SIG-M5 treated with dmso at 0.1 percent for 504 hours (cell line): Measurements from ENCODE around the gene SCN4B.
"Not testable (repeated sequence)": the region's sequence is repeated elsewhere in the genome, so short reads cannot be mapped to it uniquely, and the experiment has no call there.

Experiments
- DNase-seq: peaks from one replicate; lab custom pipeline; 2025; ENCODE audit not compliant: unreplicated experiment; lab: John Stamatoyannopoulos, UW

SCN4B gene, protein sequence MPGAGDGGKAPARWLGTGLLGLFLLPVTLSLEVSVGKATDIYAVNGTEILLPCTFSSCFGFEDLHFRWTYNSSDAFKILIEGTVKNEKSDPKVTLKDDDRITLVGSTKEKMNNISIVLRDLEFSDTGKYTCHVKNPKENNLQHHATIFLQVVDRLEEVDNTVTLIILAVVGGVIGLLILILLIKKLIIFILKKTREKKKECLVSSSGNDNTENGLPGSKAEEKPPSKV

DNA sequence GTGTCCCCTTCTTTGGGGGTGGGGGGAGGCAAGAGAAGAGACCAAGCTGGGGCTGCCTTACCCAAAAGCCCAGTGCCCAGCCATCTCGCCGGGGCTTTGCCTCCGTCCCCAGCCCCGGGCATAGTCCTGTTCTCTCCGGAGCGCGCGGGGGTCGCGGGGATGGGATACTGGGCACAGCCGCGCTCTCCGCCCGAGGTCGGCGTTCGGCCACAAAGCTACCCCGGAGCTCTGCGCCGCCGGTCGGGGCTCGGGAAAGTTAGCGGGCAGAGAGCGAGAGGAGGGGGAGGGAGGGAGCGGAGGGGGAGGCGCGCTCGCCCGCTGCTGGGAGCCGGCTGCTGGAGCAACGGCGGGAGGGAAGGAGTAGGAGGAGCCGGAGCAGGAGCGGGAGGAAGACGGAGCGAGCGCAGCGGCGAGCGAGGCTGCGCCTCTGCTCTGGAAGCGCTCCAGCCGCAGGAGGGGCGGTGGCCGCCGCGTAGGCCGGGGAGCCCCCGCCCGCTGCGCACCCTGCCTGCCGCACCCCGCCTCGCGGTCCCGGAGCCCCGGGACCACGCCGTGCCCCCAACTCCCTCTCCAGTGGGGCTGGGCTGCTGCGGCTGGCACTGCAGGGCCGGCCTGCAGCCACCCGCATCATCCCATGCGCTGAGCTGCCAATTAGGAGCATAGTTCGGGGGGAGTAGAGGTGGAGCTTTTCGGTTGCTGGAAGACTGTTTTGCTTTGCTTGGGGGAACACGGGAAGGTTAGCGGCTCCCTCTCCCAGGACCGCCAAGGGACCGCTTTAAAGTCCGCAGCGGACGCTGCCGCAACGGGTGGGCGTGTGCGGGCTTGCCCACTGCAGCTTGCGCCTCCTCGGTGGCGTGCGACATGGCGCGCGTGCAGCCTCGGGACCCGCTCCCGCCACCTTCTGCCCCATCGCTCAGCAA is at the start of gene SCN4B:
SCN4B (minus strand) TSS at position 272 of the 920 bp plus-strand sequence; CDS start at position 122, 150 bp downstream.
- DNase-seq, result peak; percentile 12

DNA sequence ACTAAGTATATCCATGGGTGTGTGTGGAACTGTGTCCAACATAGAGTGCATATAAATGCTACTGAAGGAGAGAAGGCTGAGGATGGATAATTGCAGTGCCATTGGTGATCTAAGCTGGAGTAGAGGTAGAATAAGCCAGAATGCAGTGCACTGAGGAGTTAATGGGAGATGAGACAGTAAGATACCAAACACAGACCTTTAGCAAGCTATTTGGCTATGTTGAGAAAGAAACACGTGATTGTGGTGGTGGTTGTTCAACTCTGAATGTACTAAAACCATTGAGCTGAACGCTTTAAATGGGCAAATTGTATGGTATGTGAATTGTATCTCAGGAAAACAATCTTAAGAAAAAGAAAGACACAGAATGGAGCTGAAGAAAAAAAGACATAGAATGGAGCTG is 49.3 kb upstream of the SCN4B start:
- DNase-seq, result no peak

DNA sequence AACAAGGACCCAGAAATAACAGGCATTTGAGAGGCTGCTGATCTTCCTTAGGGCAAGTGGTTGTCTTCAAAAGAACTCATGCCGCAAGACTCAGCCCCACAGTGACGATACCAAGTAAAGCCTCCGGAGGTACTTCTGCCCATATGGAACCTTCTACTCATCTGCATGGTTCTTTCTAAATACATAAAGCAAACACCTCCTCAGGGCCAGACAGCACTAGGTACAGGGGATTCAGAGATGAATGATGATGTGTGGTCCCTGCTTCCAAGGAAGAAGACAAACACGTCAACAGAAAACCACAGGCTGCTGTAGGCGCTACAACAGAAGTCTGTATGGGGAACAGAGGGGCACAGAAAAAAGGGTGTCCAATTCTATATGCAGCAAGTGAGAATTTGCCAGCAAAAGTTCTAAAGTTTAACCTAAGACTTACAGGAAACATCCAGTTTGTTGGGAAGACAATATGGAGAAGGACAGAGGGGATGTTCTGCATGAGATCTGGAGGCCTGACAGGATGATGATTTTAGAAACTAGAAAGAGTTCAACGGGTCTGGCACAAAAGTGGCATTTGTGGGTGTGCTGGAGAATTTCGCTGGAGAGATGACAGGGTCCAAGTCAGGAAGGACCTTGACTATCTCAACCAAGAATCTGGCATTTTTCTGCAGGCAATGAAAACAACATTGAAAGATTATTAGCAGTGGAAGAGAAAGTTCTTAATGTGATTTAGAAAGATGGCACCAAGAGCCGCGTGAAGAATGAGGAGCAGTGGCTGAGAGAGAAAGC is 48.5 kb upstream of the SCN4B start:
- DNase-seq, result no peak

DNA sequence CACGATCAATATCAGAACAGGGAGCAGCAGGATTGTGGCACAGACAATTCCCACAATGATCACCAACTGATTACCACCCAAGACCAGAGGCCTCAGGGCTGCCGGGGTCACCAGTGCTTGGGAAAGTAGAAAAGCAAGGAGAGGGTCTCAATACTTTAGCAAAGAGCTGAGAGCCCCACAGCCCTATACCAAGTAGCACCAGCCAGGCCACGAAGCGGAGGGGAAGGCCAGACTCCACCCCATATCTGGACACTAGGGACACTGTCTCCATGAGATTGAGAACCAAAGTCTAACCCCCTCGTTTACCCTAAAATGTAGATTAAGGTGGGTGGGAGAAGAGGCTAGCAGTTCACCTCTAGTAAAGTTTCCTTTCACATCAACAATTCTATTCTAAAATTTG is 47.9 kb upstream of the SCN4B start:
- no peak for DNase-seq

DNA sequence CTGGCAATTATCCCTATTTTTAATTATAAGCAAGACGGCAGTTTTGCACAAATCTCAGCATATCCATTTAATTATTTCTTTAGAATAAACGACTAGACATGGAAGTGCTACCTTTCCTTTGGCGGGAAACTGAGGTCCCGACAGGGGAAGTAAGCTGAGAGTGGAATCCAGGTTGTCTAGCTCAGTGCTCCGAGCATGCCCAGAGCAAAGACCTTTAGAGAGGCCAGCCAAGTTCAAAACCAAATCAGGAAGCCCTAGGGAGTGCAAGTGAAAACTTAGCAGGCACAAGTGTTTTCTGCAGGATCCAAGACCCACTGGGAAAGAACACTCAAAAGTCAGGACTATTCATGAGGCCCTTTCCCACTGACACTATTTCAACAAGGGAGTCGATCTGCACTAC is 46.5 kb upstream of the SCN4B start:
- no peak for DNase-seq

DNA sequence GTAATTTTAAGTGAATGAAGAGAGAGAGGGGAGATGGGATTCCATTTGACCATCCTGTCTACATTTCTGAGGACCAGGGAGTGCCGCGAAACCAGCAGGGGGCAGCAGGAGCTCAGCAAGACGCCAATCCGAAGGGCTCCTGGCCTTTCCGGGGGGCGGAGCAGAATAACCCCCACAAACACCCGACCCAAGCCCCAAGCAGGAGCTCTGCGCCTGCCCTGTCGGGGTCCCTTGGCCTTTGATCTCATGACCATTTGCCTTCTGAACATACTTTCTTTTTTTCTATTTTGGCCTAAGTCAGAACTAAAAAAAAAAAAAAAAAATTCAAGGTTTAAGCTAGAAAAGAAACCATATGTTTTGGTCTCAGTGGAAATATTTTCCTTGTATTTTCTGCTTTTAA is 45.7 kb upstream of the SCN4B start:
- DNase-seq, result peak; percentile 51

DNA sequence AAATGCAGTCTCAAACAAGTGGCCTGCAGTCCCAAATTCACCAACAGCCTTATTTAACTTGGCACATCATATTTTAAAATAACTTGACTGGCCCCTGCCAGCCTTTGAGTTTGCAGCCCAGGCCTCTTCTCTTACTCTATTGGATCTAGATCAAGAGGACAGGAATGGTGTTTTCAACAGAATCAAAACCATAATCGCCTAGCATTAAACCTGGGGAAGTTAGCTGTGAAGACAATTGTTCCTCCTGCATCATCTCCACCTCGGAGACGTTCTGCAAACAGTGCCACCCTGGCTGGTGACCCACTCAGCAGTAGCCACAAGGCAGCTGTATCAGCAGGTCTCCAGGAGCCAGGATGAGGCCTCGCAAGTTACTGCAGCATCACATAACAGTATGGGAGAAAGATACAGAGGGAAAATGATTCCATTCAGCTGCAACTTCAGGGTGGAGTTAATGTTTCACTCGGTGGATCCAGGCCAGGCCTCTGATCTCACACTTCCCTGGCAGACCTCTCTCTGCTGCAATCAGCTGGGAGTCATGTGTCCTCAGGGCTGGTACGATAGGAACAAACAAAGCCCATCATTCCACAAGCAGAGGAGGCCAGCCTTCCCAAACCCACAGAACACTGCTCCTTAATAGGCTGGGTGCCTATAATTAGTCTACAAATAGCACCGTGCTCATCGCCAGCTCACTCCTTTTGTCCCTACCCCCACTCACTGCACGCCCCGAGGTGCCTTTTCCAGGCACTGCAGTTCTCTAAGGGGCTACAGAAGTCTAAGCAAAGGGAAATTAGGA is 42.4 kb upstream of the SCN4B start:
- no peak for DNase-seq

DNA sequence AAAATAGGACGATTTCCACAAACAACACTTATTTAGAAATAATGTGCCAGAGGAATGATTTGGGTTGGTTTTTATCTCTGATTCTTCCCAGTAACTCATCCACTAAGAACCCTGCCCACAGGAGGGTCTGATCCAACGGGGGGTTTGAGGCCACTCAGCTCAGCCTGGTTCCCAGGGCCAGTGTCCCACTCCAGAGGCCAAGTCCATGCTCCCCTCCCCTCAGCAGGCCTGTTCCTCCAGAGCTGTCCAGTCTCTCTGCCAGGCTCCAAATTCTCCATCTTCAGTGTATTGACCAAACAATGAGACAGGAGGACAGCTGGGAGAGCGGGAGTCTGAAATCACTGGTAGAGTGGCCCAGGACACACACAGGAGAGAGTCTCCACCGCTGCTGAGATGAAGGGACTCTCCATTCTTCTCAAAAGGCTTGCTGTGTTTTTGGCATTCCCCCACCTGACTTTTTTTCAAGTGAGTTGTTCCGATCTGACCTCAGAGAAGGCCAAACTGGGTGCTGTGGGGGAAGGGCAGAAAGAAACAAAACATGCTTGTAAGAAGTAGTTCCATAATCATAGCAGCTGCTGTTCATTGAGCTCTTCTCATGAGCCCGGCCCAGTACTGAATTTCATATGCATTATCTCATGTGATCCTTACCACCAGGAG is 41.4 kb upstream of the SCN4B start:
- no peak for DNase-seq

DNA sequence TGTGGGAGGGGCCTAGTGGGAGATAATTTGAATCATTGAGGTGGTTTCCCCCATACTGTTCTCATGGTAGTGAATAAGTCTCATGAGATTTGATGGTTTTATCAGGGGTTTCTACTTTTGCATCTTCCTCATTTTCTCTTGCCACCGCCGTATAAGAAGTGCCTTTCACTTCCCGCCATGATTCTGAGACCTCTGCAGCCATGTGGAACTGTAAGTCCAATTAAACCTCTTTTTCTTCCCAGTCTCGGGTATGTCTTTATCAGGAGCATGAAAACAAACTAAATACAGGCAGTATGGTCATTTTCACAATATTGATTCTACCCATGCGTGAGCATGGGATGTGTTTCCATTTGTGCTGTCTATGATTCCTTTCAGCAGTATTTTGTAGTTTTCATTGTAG is 40.2 kb upstream of the SCN4B start:
- not testable (repeated sequence) for DNase-seq

DNA sequence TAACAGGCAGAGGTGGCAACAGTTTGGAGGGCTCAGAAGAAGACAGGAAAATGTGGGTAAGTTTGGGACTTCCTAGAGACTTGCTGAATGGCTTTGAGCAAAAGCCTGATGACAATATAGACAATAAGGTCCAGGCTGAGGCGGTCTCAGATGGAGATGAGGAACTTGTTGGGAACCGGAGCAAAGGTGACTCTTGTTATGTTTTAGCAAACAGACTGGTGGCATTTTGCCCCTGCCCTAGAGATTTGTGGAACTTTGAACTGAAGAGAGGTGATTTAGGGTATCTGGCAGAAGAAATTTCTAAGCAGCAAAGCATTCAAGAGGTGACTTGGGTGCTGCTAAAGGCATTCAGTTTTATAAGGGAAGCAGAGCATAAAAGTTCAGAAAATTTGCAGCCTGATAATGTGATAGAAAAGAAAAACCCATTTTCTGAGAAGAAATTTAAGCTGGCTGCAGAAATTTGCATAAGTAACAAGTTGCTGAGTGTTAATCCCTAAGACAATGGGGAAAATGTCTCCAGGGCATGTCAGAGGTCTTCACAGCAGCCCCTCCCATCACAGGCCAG is 38.4 kb upstream of the SCN4B start:
- DNase-seq, result not testable (repeated sequence)

DNA sequence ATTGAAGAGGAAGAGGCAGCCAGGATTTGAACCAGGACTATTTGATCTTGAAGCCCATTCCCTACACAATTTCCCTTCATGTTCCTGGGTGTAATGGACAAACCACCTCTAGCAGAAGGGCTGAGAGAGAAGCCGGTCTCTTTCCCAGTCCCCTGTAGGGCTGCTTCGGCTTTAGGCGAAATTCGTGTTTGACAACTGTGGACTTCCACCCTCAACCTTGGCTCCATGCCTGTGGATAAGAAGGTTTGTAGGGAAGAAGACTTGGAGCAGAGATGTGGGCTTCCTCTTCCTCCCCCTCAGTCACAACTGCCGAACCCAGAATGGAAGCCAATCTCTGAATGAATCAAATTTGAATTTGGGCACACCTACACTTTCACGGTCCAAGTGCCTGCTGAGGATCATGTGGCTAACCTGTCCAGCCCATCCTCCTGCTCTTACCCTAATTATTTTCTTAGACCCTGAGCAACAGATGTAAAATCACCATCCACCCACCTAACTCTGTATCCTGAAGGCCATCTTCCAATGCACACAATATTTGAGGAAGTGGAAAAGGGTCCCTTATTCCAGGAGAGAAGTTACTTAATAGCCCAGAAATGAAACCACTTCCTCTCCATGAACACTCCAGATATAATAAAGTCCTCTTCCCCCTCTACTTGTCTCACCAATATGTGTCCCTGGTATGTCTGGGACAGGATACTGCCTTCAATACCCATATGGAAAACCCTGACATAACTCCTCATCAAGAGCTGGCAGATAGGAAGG is 33.9 kb upstream of the SCN4B start:
- DNase-seq, result peak; percentile 60

DNA sequence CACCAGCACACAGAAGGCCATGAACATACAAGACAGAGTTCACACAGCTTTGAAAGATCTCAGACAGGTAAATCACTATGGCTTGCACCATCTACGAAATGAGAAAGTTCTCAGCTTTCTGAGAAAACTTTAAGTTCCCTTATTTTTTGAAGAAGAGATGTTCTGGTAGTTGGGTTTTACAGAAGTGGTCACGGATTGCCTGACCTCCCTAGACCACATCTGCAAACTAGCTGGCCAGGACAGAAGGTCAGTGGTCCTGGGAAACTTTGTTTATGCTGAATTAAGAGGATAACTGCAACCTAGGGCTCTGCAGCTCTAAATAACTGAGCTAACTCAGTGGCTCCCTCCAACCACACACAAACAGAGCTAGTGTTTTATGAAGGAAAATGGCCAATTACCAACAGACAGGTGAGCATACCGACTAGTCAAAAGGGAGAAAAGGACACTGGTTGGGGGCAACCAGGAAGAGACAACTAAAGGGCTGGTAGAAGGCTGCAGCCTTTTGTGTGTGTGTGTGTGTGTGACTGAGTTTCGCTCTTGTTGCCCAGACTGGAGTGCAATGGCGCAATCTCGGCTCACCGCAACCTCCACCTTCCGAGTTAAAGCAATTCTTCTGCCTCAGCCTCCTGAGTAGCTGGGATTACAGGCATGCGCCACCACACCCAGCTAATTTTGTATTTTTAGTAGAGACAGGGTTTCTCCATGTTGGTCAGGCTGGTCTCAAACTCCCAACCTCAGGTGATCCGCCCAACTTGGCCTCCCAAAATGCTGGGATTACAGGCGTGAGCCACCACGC is 32.4 kb upstream of the SCN4B start:
- DNase-seq, result no peak

DNA sequence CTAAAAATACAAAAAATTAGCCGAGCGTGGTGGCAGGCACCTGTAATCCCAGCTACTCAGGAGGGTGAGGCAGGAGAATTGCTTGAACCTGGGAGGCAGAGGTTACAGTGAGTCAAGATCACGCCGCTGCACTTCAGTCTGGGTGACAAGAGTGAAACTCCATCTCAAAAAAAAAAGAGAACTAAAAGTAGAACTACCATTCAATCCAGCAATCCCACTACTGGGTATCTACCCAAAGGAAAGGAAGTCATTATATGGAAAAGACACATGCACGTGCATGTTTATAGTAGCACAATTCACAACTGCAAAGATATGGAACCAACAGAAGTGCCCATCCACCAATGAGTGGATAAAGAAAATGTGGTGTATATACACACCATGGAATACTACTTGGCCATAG is 31.1 kb upstream of the SCN4B start:
- DNase-seq, result not testable (repeated sequence)

DNA sequence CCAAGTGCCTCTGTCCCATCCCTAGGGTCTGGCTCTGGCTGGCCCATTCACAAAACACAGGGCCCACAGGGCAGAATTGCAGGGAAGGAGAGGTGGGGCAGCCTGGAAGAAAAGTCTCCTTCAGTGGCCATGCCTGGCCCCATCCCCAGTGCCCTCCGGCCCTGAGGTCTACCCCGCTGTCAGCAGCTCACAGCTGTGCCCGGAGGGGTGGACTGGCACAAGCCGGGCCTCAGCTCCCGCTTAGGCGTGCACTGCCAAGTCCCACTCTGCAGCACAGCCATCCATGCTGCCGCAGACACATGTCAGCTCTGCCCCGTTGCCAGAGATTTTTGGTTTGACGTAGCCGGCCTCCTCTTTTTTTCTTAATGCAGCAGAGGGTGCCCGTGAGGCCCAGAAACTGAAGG is 27.7 kb upstream of the SCN4B start:
- peak; percentile 7 for DNase-seq

DNA sequence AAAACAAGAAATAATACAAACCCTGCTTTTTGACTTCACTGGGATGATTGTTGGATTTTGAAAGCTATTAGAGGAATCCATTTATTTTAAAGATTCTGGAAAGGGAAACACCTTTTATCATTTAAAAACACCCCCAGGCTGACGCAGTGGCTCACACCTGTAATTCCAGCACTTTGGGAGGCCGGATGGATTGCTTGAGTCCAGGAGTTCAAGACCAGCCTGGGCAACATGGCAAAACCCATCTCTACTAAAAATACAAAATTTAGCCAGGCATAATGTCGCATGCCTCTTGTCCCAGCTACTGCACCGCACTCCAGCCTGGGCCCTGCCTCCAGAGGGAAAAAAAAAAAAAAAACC is 24.1 kb upstream of the SCN4B start:
- DNase-seq, result no peak

DNA sequence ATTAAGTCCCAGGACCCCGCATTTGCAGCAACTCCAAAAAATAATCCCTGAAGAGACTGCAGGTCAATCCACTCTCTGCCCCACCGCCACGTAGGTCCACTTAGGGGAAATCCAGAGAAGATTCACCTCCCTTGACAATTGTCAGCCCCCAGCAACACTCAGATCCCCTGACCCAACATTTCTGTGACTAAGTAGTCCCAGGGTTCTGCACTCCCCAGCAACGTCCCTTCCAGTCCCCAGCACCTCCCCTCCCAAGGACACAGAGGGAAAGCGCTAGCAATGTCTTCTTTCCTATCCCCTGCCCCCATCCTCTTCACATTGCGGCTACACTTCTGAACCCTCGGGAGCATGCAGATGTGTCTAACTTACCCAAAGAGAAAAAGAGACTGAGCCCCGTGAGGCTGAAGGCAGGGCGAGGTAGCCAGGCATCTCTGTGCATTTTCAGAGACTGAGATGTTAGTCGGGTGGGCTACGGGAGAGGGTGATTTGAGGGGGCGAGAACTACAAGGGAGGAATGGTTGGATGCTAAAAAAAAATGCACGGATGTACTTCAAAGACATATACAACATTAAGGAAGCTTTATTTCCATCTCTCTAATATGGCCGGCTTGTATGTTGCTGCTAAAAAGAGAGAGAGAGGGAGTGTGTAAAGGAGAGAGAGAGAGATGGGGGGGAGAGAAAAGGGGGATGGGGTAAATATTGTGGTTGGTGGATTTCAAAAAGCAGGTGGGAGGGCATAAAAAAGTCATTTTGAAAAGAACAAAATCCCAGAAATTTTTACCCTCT is 23.6 kb upstream of the SCN4B start, which contains the start of gene SCN2B:
SCN2B (minus strand) TSS at position 647 of the 785 bp plus-strand sequence; CDS start at position 439, 208 bp downstream.
- DNase-seq, result no peak
